ENCODE data around the gene UBE2M. TPM values are rescaled to one million over a fixed set of nuclear protein-coding genes. Genes with fewer than 3 reads are reported as not detected.
A peak's percentile ranks its signal among the peaks of the same experiment; 100 is the strongest.

UBE2M gene
- polyA plus RNA-seq, 1 of the 3 experiments (the other 2 are of a cell fraction), result 135 TPM

DNA sequence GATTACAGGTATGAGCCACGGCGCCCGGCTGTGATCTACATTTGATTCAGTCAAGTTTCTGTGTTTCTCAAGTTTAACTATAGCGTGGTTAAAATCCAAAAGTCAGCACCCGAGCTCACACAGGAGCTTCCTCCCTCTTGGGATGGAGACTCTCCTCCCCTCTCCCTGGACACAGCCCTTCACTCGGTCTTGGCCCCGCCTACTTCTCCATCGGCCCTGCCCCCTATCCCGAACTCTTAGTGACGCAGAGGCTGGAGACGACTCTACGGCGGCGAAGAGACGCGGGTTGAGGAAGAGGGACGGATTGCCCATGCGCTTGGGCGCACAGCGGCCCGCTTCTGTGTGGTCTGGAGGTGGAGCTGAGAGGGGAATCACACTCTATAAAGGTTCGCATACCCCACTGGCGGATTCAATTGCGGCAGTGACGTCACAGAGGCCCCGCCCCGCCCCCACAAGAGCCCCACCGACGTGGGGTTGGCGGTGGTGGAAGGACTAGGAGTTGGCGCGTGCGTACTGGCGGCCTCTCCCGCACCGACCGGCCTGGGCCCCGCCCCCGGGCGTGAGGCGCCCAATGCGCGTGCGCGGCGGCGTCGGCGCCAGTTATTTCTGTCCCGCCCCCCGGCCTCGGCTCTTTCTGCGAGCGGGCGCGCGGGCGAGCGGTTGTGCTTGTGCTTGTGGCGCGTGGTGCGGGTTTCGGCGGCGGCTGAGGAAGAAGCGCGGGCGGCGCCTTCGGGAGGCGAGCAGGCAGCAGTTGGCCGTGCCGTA lies 14.4 kb downstream of the UBE2M start, which contains the start of gene TRIM28:
Gene TRIM28 (plus strand): TSS at position 239 of the 765 bp plus-strand sequence. CDS start 694 bp downstream, outside the sequence.
- peak within 1 kb of the TSS; percentile 99 for H3K4me2 ChIP-seq
- H3K9ac ChIP-seq, result peak within 1 kb of the TSS; percentile 82
- 0% methylated on average over 21 of the region's 73 CpGs for WGBS (ENCODE audit: low lambda C conversion rate)
- peaks cover 11 to 20% of the 10 kb centered on the region in 2 experiments; a peak in 3 of 4 replicates for H3K4me1 ChIP-seq (ENCODE audit: control insufficient read depth in 1 of 2, insufficient read depth in 2 of 2, low read depth in 1 of 2, low read length in 1 of 2)
- no peaks in the 10 kb centered on the region; the same call in 1 of the 2 replicates for H3K27me3 ChIP-seq (ENCODE audit: insufficient read depth)
- H3K79me2 ChIP-seq (ENCODE audit: insufficient read depth), result peaks cover 45% of the 10 kb centered on the region
- CTCF ChIA-PET, result interaction anchor here (1.0 to 2.3 kb wide), 7 partner anchors 10 to 31 kb away, joined by 3 to 29 read pairs (median 5); partner anchors contain the start of genes CHMP2A and ZBTB45
- peaks cover 44% of the 10 kb centered on the region for H4K20me1 ChIP-seq (ENCODE audit: insufficient read depth)
- H2AFZ ChIP-seq (ENCODE audit: low read depth), result peak within 1 kb of the TSS; percentile 71
- POLR2A ChIA-PET, result interaction anchor here (0.9 to 4.0 kb wide), 8 partner anchors 10 to 181 kb away, joined by 3 to 45 read pairs (median 8); partner anchors contain the start of genes CHMP2A, UBE2M, ZBTB45 and ZNF497
- H3K27ac ChIP-seq (ENCODE audit: low read depth in 2 of 2, low read length in 1 of 2), result peak within 1 kb of the TSS; percentile 91 to 97
- H3K36me3 ChIP-seq (replicated peaks in 1 of 2; ENCODE audit: control insufficient read depth in 1 of 2, insufficient read depth in 2 of 2, low read length in 1 of 2), result peaks cover 24 to 35% of the 10 kb centered on the region in 2 experiments
- H3K9me2 ChIP-seq, result no peaks in the 10 kb centered on the region
- peak within 1 kb of the TSS; percentile 94 to 97 for H3K4me3 ChIP-seq (ENCODE audit: low read depth in 2 of 2, low read length in 1 of 2)
- no peaks in the 10 kb centered on the region for H3K9me3 ChIP-seq
- peak; percentile 100 for DNase-seq
- H3F3A ChIP-seq (replicated peaks; ENCODE audit: insufficient read depth), result peaks cover 7% of the 10 kb centered on the region
- TF ChIP-seq ELF1 (IDR thresholded peaks at IDR 0.05) (peak; percentile 51; the same call in 1 of the 2 replicates), NFIC (IDR thresholded peaks at IDR 0.05; ENCODE audit: borderline replicate concordance) (no peak), FOXM1 (IDR thresholded peaks at IDR 0.05; ENCODE audit: low read depth) (no peak), MXI1 (IDR thresholded peaks at IDR 0.05; ENCODE audit: low read depth, low read length) (0 out of 2 replicates have a peak, but pooled peaks have one; percentile 29), RXRA (IDR thresholded peaks at IDR 0.05; ENCODE audit: borderline replicate concordance, low read depth) (no peak), FOXJ3 (CRISPR knock-in tag; IDR thresholded peaks at IDR 0.05) (no peak), FOSL2 (IDR thresholded peaks at IDR 0.05; ENCODE audit: borderline replicate concordance, low read depth) (no peak), SIN3A (IDR thresholded peaks at IDR 0.05; ENCODE audit: borderline replicate concordance, low read depth, low read length) (no peak), TCF12 (IDR thresholded peaks at IDR 0.05) (peak; percentile 13; the same call in 1 of the 2 replicates), GATA2 (CRISPR knock-in tag; IDR thresholded peaks at IDR 0.05) (no peak), EP300 (IDR thresholded peaks at IDR 0.05; ENCODE audit: borderline replicate concordance in 1 of 2, low read depth in 1 of 2, low read length in 1 of 2) (no peak), SMC3 (IDR thresholded peaks at IDR 0.05; ENCODE audit: low read depth, low read length) (no peak), GABPA (IDR thresholded peaks at IDR 0.05; ENCODE audit: low read depth) (0 out of 2 replicates have a peak, but pooled peaks have one; percentile 27), MEF2A (IDR thresholded peaks at IDR 0.05; ENCODE audit: borderline replicate concordance, low read depth) (no peak), NRF1 (IDR thresholded peaks at IDR 0.05; ENCODE audit: low read depth, low read length) (peak; percentile 83), TAF1 (IDR thresholded peaks at IDR 0.05; ENCODE audit: borderline replicate concordance, low read depth, low read length) (peak; percentile 88), JUND (IDR thresholded peaks at IDR 0.05) (no peak), RCOR1 (IDR thresholded peaks at IDR 0.05; ENCODE audit: low read length) (no peak), EZH2phosphoT487 (IDR thresholded peaks at IDR 0.05; ENCODE audit: borderline replicate concordance, low read depth) (no peak)
- TF ChIP-seq, protein P1, sequence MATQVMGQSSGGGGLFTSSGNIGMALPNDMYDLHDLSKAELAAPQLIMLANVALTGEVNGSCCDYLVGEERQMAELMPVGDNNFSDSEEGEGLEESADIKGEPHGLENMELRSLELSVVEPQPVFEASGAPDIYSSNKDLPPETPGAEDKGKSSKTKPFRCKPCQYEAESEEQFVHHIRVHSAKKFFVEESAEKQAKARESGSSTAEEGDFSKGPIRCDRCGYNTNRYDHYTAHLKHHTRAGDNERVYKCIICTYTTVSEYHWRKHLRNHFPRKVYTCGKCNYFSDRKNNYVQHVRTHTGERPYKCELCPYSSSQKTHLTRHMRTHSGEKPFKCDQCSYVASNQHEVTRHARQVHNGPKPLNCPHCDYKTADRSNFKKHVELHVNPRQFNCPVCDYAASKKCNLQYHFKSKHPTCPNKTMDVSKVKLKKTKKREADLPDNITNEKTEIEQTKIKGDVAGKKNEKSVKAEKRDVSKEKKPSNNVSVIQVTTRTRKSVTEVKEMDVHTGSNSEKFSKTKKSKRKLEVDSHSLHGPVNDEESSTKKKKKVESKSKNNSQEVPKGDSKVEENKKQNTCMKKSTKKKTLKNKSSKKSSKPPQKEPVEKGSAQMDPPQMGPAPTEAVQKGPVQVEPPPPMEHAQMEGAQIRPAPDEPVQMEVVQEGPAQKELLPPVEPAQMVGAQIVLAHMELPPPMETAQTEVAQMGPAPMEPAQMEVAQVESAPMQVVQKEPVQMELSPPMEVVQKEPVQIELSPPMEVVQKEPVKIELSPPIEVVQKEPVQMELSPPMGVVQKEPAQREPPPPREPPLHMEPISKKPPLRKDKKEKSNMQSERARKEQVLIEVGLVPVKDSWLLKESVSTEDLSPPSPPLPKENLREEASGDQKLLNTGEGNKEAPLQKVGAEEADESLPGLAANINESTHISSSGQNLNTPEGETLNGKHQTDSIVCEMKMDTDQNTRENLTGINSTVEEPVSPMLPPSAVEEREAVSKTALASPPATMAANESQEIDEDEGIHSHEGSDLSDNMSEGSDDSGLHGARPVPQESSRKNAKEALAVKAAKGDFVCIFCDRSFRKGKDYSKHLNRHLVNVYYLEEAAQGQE (IDR thresholded peaks at IDR 0.05; ENCODE audit: low read depth, low read length), result peak; percentile 56; the same call in 1 of the 2 replicates
- TF ChIP-seq, protein P2, sequence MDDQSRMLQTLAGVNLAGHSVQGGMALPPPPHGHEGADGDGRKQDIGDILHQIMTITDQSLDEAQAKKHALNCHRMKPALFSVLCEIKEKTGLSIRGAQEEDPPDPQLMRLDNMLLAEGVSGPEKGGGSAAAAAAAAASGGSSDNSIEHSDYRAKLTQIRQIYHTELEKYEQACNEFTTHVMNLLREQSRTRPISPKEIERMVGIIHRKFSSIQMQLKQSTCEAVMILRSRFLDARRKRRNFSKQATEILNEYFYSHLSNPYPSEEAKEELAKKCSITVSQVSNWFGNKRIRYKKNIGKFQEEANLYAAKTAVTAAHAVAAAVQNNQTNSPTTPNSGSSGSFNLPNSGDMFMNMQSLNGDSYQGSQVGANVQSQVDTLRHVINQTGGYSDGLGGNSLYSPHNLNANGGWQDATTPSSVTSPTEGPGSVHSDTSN (IDR thresholded peaks at IDR 0.05), result no peak
- TF ChIP-seq, protein P3, sequence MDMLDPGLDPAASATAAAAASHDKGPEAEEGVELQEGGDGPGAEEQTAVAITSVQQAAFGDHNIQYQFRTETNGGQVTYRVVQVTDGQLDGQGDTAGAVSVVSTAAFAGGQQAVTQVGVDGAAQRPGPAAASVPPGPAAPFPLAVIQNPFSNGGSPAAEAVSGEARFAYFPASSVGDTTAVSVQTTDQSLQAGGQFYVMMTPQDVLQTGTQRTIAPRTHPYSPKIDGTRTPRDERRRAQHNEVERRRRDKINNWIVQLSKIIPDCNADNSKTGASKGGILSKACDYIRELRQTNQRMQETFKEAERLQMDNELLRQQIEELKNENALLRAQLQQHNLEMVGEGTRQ (IDR thresholded peaks at IDR 0.05; ENCODE audit: borderline replicate concordance, low read depth, low read length), result no peak
- TF ChIP-seq, protein P4, sequence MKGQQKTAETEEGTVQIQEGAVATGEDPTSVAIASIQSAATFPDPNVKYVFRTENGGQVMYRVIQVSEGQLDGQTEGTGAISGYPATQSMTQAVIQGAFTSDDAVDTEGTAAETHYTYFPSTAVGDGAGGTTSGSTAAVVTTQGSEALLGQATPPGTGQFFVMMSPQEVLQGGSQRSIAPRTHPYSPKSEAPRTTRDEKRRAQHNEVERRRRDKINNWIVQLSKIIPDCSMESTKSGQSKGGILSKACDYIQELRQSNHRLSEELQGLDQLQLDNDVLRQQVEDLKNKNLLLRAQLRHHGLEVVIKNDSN (IDR thresholded peaks at IDR 0.05; ENCODE audit: borderline replicate concordance, low read depth), result no peak
- TF ChIP-seq, protein P5, sequence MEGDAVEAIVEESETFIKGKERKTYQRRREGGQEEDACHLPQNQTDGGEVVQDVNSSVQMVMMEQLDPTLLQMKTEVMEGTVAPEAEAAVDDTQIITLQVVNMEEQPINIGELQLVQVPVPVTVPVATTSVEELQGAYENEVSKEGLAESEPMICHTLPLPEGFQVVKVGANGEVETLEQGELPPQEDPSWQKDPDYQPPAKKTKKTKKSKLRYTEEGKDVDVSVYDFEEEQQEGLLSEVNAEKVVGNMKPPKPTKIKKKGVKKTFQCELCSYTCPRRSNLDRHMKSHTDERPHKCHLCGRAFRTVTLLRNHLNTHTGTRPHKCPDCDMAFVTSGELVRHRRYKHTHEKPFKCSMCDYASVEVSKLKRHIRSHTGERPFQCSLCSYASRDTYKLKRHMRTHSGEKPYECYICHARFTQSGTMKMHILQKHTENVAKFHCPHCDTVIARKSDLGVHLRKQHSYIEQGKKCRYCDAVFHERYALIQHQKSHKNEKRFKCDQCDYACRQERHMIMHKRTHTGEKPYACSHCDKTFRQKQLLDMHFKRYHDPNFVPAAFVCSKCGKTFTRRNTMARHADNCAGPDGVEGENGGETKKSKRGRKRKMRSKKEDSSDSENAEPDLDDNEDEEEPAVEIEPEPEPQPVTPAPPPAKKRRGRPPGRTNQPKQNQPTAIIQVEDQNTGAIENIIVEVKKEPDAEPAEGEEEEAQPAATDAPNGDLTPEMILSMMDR (IDR thresholded peaks at IDR 0.05), result no peak
